Tibial nerve (tissue), 4 donors: ENCODE data around the gene PNPLA5. TPM values are rescaled to one million over a fixed set of nuclear protein-coding genes. Genes with fewer than 3 reads are reported as not detected.
A peak's percentile ranks its signal among the peaks of the same experiment; 100 is the strongest.

Experiments used
- DNase-seq, 2 donors: peaks; one replicate each; pipeline ENCODE4 v3.0.0-alpha.2; 2019; ENCODE audit warnings: low spot score in 2 of 2
- H3K27ac ChIP-seq, 4 donors: fragments of 200-600 bp; sonication (generic) in 3 of 4; one replicate each; pipeline ENCODE4 v1.5.1; 2017 to 2019; ENCODE audit warnings: mild to moderate bottlenecking in 1 of 4
- H3K27me3 ChIP-seq, 2 donors: fragments of 200-600 bp; sonication (generic) in 1 of 2; one replicate each; pipeline versions ENCODE4 v1.5.1 to v1.6.0; 2017 to 2019
- H3K36me3 ChIP-seq, 3 donors: fragments of 200-600 bp; sonication (generic); one replicate each; pipeline ENCODE4 v1.5.1; 2018 to 2019
- H3K4me1 ChIP-seq, 4 donors: fragments of 200-600 bp; sonication (generic) in 3 of 4; one replicate each; pipeline ENCODE4 v1.5.1; 2017 to 2019
- H3K4me3 ChIP-seq, 4 donors: fragments of 200-600 bp; sonication (generic) in 3 of 4; one replicate each; pipeline ENCODE4 v1.5.1; 2017 to 2019; ENCODE audit warnings: mild to moderate bottlenecking in 1 of 4, moderate library complexity in 1 of 4
- H3K9me3 ChIP-seq, 4 donors: fragments of 200-600 bp; sonication (generic) in 3 of 4; one replicate each; pipeline ENCODE4 v1.5.1; 2017 to 2019
- EP300 ChIP-seq, 2 donors: sonication (generic); formaldehyde crosslinking; IDR thresholded peaks; one replicate each; pipeline ENCODE4 v1.6.1; 2017; ENCODE audit warnings: antibody characterized with exemption in 2 of 2, mild to moderate bottlenecking in 1 of 2
- POLR2A ChIP-seq, 2 donors: fragments of 450-650 bp; IDR thresholded peaks; one replicate each; pipeline ENCODE4 v1.6.1; 2017; ENCODE audit warnings: antibody characterized with exemption in 2 of 2, mild to moderate bottlenecking in 2 of 2, moderate library complexity in 2 of 2
- WGBS, 2 donors: methylation state at CpG; one replicate each; pipeline ENCODE4 v1.1.5; 2018; 5-methylcytosine and 5-hydroxymethylcytosine counted together
- total RNA-seq, 4 donors: library from RNA; depleted of rRNA; stranded (reverse); fragments of >200 nt; gene quantifications; one replicate each; pipeline ENCODE4 v1.1.0, GENCODE V29; 2016
- TF ChIP-seq, protein P1 (sequence below), 5 experiments: fragments of 200-600 bp in 3 of 5; fragments of 450-650 bp in 2 of 5; sonication (generic) in 3 of 5; IDR thresholded peaks; one replicate each; pipeline ENCODE4 v1.5.1; 2016 to 2019; ENCODE audit warnings: antibody characterized with exemption in 5 of 5, mild to moderate bottlenecking in 3 of 5, moderate library complexity in 2 of 5

PNPLA5 gene
- total RNA-seq, 4 donors from 2014 or later = not detected

DNA sequence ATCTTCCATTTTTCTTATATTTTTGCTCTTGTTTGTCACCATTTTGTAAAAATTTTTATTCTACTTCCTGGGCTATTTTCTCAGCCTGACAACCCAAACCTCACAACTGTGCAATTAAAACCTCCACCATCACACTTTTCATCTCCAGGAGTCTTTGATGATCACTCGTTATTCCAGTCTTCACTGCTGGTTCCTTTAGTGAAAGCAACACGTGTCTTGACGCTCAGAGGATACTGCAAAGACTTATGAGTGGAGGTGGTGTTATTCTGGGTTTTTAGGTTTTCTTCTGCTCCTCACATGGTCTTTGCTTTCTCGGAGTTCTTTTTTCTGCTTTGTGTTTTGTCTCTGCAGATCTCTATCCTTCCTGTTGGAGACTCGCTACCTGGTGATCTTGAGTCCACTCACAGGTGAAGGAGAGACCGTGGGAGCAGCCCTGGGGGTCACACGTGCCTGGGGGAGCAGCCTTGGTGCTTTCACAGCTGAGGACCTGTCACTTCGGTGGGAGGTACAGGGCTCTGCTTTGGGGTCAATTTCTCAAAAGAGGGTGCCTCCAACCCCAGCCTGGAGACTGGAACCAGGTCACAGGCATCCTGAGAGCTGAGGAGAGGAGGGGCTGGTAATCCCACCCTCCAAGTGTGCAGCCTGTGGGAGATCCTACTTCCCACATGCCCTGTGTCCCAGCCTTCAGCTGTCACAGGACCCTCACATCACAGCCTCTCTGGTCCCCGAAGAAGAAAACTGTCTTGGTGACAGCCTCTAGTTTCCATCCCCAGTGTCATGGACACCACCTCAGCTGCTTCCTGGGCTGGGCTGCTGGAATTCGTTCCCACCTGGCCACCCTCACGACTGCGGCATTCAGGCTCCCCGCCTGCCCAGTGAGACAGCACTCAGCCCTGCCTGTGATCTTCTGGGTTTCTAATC lies 40.5 kb downstream of the PNPLA5 start:
- Histone ChIP-seq H3K4me1 (no peaks in the 10 kb centered on the region), H3K27ac (no peak overlapping the region), H3K4me3 (no peak overlapping the region), H3K27me3 (peaks cover 0 to 4% of the 10 kb centered on the region in 2 donors), H3K36me3 (no peaks in the 10 kb centered on the region), H3K9me3 (peaks cover 0 to 14% (median 0%) of the 10 kb centered on the region in 4 donors)
- TF ChIP-seq POLR2A (IDR thresholded peaks at IDR 0.05) (no peak), EP300 (IDR thresholded peaks at IDR 0.05) (no peak)
- TF ChIP-seq, protein P1, sequence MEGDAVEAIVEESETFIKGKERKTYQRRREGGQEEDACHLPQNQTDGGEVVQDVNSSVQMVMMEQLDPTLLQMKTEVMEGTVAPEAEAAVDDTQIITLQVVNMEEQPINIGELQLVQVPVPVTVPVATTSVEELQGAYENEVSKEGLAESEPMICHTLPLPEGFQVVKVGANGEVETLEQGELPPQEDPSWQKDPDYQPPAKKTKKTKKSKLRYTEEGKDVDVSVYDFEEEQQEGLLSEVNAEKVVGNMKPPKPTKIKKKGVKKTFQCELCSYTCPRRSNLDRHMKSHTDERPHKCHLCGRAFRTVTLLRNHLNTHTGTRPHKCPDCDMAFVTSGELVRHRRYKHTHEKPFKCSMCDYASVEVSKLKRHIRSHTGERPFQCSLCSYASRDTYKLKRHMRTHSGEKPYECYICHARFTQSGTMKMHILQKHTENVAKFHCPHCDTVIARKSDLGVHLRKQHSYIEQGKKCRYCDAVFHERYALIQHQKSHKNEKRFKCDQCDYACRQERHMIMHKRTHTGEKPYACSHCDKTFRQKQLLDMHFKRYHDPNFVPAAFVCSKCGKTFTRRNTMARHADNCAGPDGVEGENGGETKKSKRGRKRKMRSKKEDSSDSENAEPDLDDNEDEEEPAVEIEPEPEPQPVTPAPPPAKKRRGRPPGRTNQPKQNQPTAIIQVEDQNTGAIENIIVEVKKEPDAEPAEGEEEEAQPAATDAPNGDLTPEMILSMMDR (IDR thresholded peaks at IDR 0.05) = no peak
- DNase-seq = no peak
- WGBS, 2 donors = 61 to 66% methylated on average over 13 of the region's 13 CpGs

DNA sequence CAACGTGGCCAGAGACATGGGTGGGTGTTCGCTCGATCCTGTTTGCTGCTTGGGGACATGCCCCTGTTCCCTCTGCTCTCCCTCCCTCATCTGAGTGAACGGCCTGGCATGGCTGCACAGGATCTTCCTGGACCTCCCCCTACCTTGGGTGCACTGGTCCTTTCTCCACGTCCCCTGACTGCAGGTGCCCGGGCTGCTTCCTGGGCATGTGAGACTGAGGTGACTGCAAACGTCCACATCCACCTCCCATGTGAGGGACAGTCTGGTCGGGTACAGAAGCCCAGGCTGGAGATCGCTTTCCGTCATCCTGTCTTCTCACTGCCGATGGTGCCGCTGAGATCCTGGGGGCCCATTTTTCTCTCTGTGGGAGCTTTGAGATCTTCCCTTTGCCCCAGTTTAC lies 41.3 kb downstream of the PNPLA5 start:
- DNase-seq = peak in 1 of 2 donors; percentile 7
- TF ChIP-seq POLR2A (IDR thresholded peaks at IDR 0.05) = no peak
- TF ChIP-seq EP300 (IDR thresholded peaks at IDR 0.05) = no peak
- TF ChIP-seq, protein P1 (IDR thresholded peaks at IDR 0.05) = no peak
- 66 to 79% methylated on average over 12 of the region's 12 CpGs for WGBS, 2 donors

DNA sequence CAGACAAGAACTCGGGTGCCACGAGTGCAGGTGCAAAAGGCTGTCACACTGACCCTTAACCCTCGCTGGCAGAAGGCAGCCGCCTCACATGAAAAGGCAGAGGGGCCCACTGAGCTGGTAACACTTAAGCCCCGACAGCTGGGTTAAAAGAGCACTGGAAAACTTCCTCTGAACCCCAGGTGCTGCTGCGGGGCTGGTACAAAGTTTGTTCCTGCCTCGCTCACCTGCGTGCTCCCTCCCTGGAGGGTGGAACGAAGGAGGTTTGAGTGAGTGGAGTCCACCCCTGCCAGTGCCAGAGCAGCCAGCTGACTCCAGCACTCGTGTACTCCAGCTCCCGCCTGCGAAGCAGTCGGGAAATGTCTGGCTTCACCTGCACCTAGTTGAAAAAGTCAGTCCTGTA lies 42.1 kb downstream of the PNPLA5 start:
- peak in 1 of 2 donors; percentile 4 for DNase-seq
- no peak overlapping the region for H3K4me3 ChIP-seq
- peaks cover 0 to 4% of the 10 kb centered on the region in 2 donors for H3K27me3 ChIP-seq
- TF ChIP-seq POLR2A (IDR thresholded peaks at IDR 0.05) (no peak), EP300 (IDR thresholded peaks at IDR 0.05) (no peak)
- TF ChIP-seq, protein P1 (IDR thresholded peaks at IDR 0.05) = no peak
- no peaks in the 10 kb centered on the region for H3K4me1 ChIP-seq
- peaks cover 0 to 6% (median 0%) of the 10 kb centered on the region in 4 donors for H3K9me3 ChIP-seq
- 67 to 72% methylated on average over 12 to 13 of the region's 13 CpGs for WGBS, 2 donors
- no peaks in the 10 kb centered on the region for H3K36me3 ChIP-seq
- H3K27ac ChIP-seq = no peak overlapping the region

More for the DNA sequence above, 41.3 kb downstream of the PNPLA5 start:
- H3K9me3 ChIP-seq = peaks cover 0 to 6% (median 0%) of the 10 kb centered on the region in 4 donors
- H3K27me3 ChIP-seq = peaks cover 0 to 4% of the 10 kb centered on the region in 2 donors
- H3K4me3 ChIP-seq = no peak overlapping the region
- H3K4me1 ChIP-seq = no peaks in the 10 kb centered on the region
- H3K27ac ChIP-seq = no peak overlapping the region
- no peaks in the 10 kb centered on the region for H3K36me3 ChIP-seq

DNA sequence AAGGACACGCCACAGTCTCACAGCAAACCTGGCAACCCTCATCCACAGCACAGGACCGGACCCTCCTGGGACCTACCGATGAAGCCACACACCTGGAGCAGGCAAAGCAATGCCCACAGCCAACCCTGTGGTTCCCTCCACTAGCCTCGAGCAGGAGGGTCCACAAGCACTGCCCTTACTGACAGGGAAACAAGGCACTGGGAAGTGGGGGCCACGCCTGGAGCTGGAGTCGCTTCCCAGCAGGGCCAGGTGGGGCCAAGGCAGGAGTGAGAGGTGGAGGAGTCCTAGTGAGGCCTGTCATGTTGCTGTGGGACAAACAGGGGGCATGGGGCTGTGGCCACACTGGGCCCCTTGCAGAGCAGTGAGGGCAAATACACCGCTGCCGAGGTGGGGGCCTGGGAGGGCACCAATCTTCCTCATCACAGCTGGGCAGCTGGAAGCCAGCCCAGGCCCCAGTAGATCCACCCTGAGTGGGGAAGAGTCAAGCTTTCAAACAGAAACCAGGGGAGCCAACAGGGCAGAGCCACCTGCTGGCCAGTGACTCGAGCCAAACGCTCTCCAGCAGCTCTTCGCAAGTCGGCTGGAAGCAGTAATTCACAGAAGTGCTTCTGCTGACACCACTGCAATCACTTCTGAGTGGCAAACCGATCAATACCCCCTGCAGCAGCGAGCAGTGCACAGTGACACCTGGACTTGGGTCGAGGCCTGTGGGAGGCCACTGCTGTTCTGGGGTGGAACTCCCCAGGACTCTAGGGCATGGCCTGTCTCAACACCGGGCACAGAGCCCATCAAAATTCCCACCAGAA lies 43.2 kb downstream of the PNPLA5 start:
- Histone ChIP-seq H3K4me3 (no peak overlapping the region), H3K27me3 (peaks cover 0 to 4% of the 10 kb centered on the region in 2 donors), H3K4me1 (no peaks in the 10 kb centered on the region), H3K27ac (no peak overlapping the region), H3K9me3 (peaks cover 0 to 6% (median 0%) of the 10 kb centered on the region in 4 donors), H3K36me3 (no peaks in the 10 kb centered on the region)
- WGBS, 2 donors = 53 to 72% methylated on average over 15 of the region's 16 CpGs
- DNase-seq = peak in 1 of 2 donors; percentile 4
- TF ChIP-seq POLR2A (IDR thresholded peaks at IDR 0.05) (no peak), EP300 (IDR thresholded peaks at IDR 0.05) (no peak)
- TF ChIP-seq, protein P1 (IDR thresholded peaks at IDR 0.05) = no peak
